HFF-Myc (cell line): Measurements from ENCODE around the gene MRPL23.

ENCODE experiments used
- DNase-seq: peaks from one replicate; pipeline ENCODE4 v3.0.0-alpha.2; 2011; ENCODE audit warnings: low read depth; ENCODE audit errors: extremely low read depth
- H3K4me3 ChIP-seq: replicated peaks from 2 replicates; pipeline ENCODE4 v1.5.1; 2011; ENCODE audit warnings: low read depth, mild to moderate bottlenecking, control low read depth, low read length
- CTCF ChIP-seq: IDR thresholded peaks from 2 replicates; pipeline ENCODE4 v1.5.1; 2012; ENCODE audit warnings: mild to moderate bottlenecking, low read depth, low read length, control low read depth; ENCODE audit errors: missing control alignments

Gene MRPL23

DNA sequence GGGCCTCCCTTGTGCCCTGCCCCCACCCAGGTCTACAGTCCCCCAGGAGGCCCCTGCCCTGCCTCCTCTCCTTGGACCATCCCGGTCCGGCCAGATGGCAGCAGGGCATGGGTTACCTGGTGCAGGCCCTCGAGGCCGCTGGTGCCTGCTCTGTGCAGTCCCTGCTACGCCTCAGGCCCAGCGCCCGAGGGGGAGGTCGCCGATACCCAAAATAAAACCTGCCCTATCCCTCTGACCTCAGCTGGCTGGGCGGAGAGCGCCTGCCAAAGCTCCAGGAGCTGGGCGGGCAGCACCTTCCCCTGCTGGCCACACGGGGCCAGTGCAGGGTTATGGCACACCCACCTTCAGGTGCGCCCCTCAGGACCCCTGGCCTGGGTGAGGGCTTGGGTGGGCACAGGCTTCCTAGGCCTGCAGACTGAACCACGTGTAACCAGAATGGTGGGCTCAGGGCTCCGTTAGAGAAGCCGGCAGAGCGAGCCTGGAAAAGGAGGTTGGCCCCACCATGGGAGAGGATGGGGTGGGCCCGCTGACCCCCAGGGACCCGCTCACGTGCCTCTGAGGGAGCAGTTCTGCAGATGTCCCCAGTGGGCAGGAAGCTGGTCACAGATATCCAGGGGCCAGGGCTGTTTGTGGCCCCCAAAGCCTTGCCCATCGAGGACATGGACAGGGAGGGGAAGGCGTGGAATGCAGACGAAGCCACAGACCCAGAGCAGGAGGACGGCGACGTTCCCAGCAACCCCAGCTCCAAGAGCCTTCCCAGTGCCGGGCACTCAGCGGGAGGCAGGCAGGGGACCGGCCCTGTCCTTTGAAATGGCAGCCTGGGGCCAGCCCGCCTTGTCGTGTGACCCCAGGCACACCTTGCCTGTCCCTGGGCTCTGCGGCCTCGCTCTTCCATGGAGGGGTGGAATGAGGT lies 29.4 kb upstream of the MRPL23 start:
- DNase-seq, result no peak
- H3K4me3 ChIP-seq, result no peak overlapping the region
- TF ChIP-seq CTCF, result peak; percentile 29

DNA sequence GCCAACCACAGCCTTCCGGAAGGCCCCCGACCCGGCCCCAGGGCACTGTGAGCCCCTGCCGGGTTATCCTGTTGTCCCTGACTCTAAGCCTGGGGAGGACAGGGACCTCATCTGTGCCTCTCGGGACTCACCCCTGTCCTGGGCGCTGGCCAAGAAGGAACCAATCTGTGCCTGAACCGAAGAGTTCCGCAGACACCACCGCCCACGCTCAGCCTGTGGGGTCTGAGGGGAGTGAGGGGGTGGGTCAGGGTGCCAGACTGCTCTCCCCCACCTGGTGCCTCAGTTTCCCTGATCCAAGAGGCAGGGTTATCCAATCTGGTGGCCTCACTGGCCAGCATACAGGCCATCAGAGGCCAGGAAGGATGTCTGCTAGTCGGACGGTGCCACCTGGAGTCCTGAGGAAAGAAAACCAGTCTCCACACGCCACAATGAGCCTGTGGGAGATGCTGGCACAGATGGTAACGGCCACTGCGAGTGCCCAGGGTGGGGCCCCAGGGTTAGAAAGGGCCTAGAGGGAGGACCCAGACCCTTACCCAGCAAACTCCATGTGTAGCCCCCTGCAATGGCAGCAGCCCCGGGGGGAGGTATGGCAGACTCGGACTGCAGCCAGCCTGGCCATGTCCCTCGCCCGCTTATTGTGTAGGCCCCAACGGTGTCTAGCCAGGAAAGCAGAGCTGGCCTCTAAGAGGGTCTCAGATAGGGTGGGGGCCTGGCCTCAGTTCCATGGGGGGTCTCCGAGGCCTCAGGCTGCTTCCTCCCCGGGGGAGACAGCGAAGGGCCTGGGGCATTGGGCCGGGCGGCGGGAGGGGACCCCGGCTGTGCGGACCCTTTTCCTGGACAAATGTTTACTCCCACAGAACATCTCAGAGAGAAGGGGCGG lies 28.5 kb upstream of the MRPL23 start:
- H3K4me3 ChIP-seq, result no peak overlapping the region
- TF ChIP-seq CTCF, result no peak
- no peak for DNase-seq

- H3K4me3 ChIP-seq, result no peak within 1 kb of the TSS
- no peak for TF ChIP-seq CTCF
- no peak for DNase-seq
Measured at GRCh38 chr11:1919391-1920127, 27.6 kb upstream of the MRPL23 start, which contains the start of gene TNNT3. TSS of gene TNNT3 (plus strand) at chr11:1919703. CDS start at chr11:1922875, 3,172 bp downstream.

- no peak overlapping the region for H3K4me3 ChIP-seq
- DNase-seq, result no peak
- no peak for TF ChIP-seq CTCF
Measured at GRCh38 chr11:1920128-1920908, 26.8 kb upstream of the MRPL23 start.

- DNase-seq, result no peak
- no peak for TF ChIP-seq CTCF
- H3K4me3 ChIP-seq, result no peak overlapping the region
Measured at GRCh38 chr11:1920909-1921573, 26.1 kb upstream of the MRPL23 start.
